Mucosa of descending colon (tissue), 3 donors: ENCODE results near the gene CENPP. TPM values are rescaled to one million over a fixed set of nuclear protein-coding genes. Genes with fewer than 3 reads are reported as not detected.

Source experiments
- ATAC-seq: fragments of 200-7000 bp; cut with Tn5 transposase; one replicate; pipeline ENCODE4 v1.9.1; 2020; ENCODE audit warnings: mild to moderate bottlenecking, moderate library complexity
- DNase-seq, 3 donors: peaks; one replicate each; pipeline ENCODE4 v3.0.0-alpha.2; 2020
- H3K36me3 ChIP-seq: fragments of 200-600 bp; one replicate; pipeline ENCODE4 v1.8.0; 2021; ENCODE audit warnings: low read depth, mild to moderate bottlenecking
- H3K4me1 ChIP-seq: fragments of 200-600 bp; one replicate; pipeline ENCODE4 v1.8.0; 2021; ENCODE audit warnings: low read depth, mild to moderate bottlenecking
- H3K4me3 ChIP-seq: fragments of 200-600 bp; one replicate; pipeline ENCODE4 v1.8.0; 2021; ENCODE audit warnings: mild to moderate bottlenecking
- H3K9me3 ChIP-seq: fragments of 200-600 bp; one replicate; pipeline ENCODE4 v1.8.0; 2021; ENCODE audit warnings: mild to moderate bottlenecking
- CTCF ChIP-seq: fragments of 200-600 bp; IDR thresholded peaks from one replicate; pipeline ENCODE4 v1.8.0; 2022; ENCODE audit warnings: antibody characterized with exemption, mild to moderate bottlenecking
- intact Hi-C, 2 donors: fragments of 100-400 bp; cut with DNase I in 1 of 2; cut with micrococcal nuclease in 1 of 2; formaldehyde crosslinking; loops; one replicate each; pipeline versions ENCODE4 v1.11.0 to v1.11.1; 2022; cut with DNase I, micrococcal nuclease
- total RNA-seq, 3 donors: library from RNA; stranded (reverse); fragmentation: NEBNext Ultra II Directional in 2 of 3; extraction: Animal tissue kit (Norgen Biotek cat#: 25700) in 2 of 3; gene quantifications; one replicate each; pipeline versions ENCODE4 v1.2.1 to v1.2.4, GENCODE V29; 2021 to 2023
- donor health status: DM: no; HTN: no; CAD: no; lungs with moderate emphysema.
- donor health status: DM: no; HTN: no; CAD: no.
- donor health status: DM: no; HTN: yes; CAD: no.

Gene CENPP
- total RNA-seq, 3 donors from 2014 or later: 2.0 to 4.9 (median 3.3) TPM

GRCh38 chr9:92645041-92645440 lies 319.3 kb downstream of the CENPP start:
- intact Hi-C loops: no loop called here
- DNase-seq: no peak

GRCh38 chr9:92647671-92648473 lies 322.1 kb downstream of the CENPP start:
- no peaks in the 10 kb centered on the region for H3K9me3 ChIP-seq
- ATAC-seq (no peak), DNase-seq (no peak)
- no peaks in the 10 kb centered on the region for H3K4me1 ChIP-seq
- no peak overlapping the region for H3K4me3 ChIP-seq
- H3K36me3 ChIP-seq: no peaks in the 10 kb centered on the region
- no peak for TF ChIP-seq CTCF
- intact Hi-C loops: no loop called here

More at GRCh38 chr9:92645041-92645440, 319.3 kb downstream of the CENPP start:
- ATAC-seq: no peak
- Histone ChIP-seq H3K9me3 (no peaks in the 10 kb centered on the region), H3K36me3 (peaks cover 7% of the 10 kb centered on the region), H3K4me1 (no peaks in the 10 kb centered on the region), H3K4me3 (no peak overlapping the region)
- no peak for TF ChIP-seq CTCF

GRCh38 chr9:92648474-92648971 lies 322.8 kb downstream of the CENPP start:
- H3K9me3 ChIP-seq: no peaks in the 10 kb centered on the region
- no peak overlapping the region for H3K4me3 ChIP-seq
- H3K36me3 ChIP-seq: no peaks in the 10 kb centered on the region
- no peaks in the 10 kb centered on the region for H3K4me1 ChIP-seq
- ATAC-seq (no peak), DNase-seq (peak in 1 of 3 donors; percentile 7)
- TF ChIP-seq CTCF: no peak
- intact Hi-C loops: no loop called here

GRCh38 chr9:92649007-92649406 lies 323.3 kb downstream of the CENPP start:
- no peaks in the 10 kb centered on the region for H3K4me1 ChIP-seq
- no peak for TF ChIP-seq CTCF
- no peaks in the 10 kb centered on the region for H3K36me3 ChIP-seq
- H3K4me3 ChIP-seq: no peak overlapping the region
- no peaks in the 10 kb centered on the region for H3K9me3 ChIP-seq
- intact Hi-C loops: no loop called here
- DNase-seq (no peak), ATAC-seq (no peak)

- TF ChIP-seq CTCF: no peak
- Histone ChIP-seq H3K4me3 (no peak overlapping the region), H3K4me1 (no peaks in the 10 kb centered on the region), H3K36me3 (no peaks in the 10 kb centered on the region), H3K9me3 (no peaks in the 10 kb centered on the region)
- no peak for DNase-seq
- ATAC-seq: no peak
- intact Hi-C loops: no loop called here
Observed at GRCh38 chr9:92650296-92650695, 324.5 kb downstream of the CENPP start.
